ENCODE results near the gene HDAC4. TPM values are rescaled to one million over a fixed set of nuclear protein-coding genes. Genes with fewer than 3 reads are reported as not detected.

Gene HDAC4
- total and polyA plus RNA-seq, 2 donors from 2014 or later: 2.2 to 56.8 TPM

- Histone ChIP-seq H3K9me3 (ENCODE audit: control insufficient read depth in 2 of 3, insufficient read depth in 1 of 3, low read length in 3 of 3) (no peaks in the 10 kb centered on the region), H3K9ac (ENCODE audit: low read length in 3 of 3) (no peak overlapping the region), H3K4me1 (ENCODE audit: control insufficient read depth in 2 of 3, insufficient read depth in 2 of 3, low read depth in 1 of 3, low read length in 3 of 3) (peaks cover 0 to 11% (median 0%) of the 10 kb centered on the region in 3 donors), H3K27me3 (ENCODE audit: control insufficient read depth, insufficient read depth, low read length) (no peaks in the 10 kb centered on the region), H3K36me3 (ENCODE audit: control insufficient read depth in 2 of 3, insufficient read depth in 3 of 3, low read length in 3 of 3) (no peaks in the 10 kb centered on the region), H3K27ac (ENCODE audit: low read depth in 2 of 2, low read length in 2 of 2) (no peak overlapping the region), H3K4me3 (ENCODE audit: low read length in 3 of 3) (no peak overlapping the region)
- FAIRE-seq (no peak), DNase-seq (peak in 1 of 5 donors; percentile 29)
- intact Hi-C loops (cut with DNase I): no loop called here
- TF ChIP-seq, protein P1, sequence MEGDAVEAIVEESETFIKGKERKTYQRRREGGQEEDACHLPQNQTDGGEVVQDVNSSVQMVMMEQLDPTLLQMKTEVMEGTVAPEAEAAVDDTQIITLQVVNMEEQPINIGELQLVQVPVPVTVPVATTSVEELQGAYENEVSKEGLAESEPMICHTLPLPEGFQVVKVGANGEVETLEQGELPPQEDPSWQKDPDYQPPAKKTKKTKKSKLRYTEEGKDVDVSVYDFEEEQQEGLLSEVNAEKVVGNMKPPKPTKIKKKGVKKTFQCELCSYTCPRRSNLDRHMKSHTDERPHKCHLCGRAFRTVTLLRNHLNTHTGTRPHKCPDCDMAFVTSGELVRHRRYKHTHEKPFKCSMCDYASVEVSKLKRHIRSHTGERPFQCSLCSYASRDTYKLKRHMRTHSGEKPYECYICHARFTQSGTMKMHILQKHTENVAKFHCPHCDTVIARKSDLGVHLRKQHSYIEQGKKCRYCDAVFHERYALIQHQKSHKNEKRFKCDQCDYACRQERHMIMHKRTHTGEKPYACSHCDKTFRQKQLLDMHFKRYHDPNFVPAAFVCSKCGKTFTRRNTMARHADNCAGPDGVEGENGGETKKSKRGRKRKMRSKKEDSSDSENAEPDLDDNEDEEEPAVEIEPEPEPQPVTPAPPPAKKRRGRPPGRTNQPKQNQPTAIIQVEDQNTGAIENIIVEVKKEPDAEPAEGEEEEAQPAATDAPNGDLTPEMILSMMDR (IDR thresholded peaks at IDR 0.05; ENCODE audit: borderline replicate concordance, extremely low read depth, insufficient read depth): no peak
These were observed 121.1 kb downstream of the HDAC4 start for GRCh38 chr2:239279508-239280295.

GRCh38 chr2:239278941-239279365, 121.9 kb downstream of the HDAC4 start:
- H3K27ac ChIP-seq (ENCODE audit: low read depth in 2 of 2, low read length in 2 of 2): no peak overlapping the region
- TF ChIP-seq, protein P1 (IDR thresholded peaks at IDR 0.05; ENCODE audit: borderline replicate concordance, extremely low read depth, insufficient read depth): no peak
- intact Hi-C loops (cut with DNase I): no loop called here
- no peak overlapping the region for H3K9ac ChIP-seq (ENCODE audit: low read length in 3 of 3)
- DNase-seq (peak in 1 of 5 donors; percentile 13), FAIRE-seq (no peak)
- no peaks in the 10 kb centered on the region for H3K36me3 ChIP-seq (ENCODE audit: control insufficient read depth in 2 of 3, insufficient read depth in 3 of 3, low read length in 3 of 3)
- no peak overlapping the region for H3K4me3 ChIP-seq (ENCODE audit: low read length in 3 of 3)
- H3K9me3 ChIP-seq (ENCODE audit: control insufficient read depth in 2 of 3, insufficient read depth in 1 of 3, low read length in 3 of 3): no peaks in the 10 kb centered on the region
- H3K4me1 ChIP-seq (ENCODE audit: control insufficient read depth in 2 of 3, insufficient read depth in 2 of 3, low read depth in 1 of 3, low read length in 3 of 3): peaks cover 0 to 9% (median 0%) of the 10 kb centered on the region in 3 donors
- no peaks in the 10 kb centered on the region for H3K27me3 ChIP-seq (ENCODE audit: control insufficient read depth, insufficient read depth, low read length)

GRCh38 chr2:239278361-239278760, 122.5 kb downstream of the HDAC4 start:
- Histone ChIP-seq H3K4me3 (ENCODE audit: low read length in 3 of 3) (no peak overlapping the region), H3K36me3 (ENCODE audit: control insufficient read depth in 2 of 3, insufficient read depth in 3 of 3, low read length in 3 of 3) (no peaks in the 10 kb centered on the region), H3K9ac (ENCODE audit: low read length in 3 of 3) (no peak overlapping the region), H3K27ac (ENCODE audit: low read depth in 2 of 2, low read length in 2 of 2) (no peak overlapping the region), H3K4me1 (ENCODE audit: control insufficient read depth in 2 of 3, insufficient read depth in 2 of 3, low read depth in 1 of 3, low read length in 3 of 3) (peaks cover 0 to 9% (median 0%) of the 10 kb centered on the region in 3 donors), H3K27me3 (ENCODE audit: control insufficient read depth, insufficient read depth, low read length) (no peaks in the 10 kb centered on the region), H3K9me3 (ENCODE audit: control insufficient read depth in 2 of 3, insufficient read depth in 1 of 3, low read length in 3 of 3) (no peaks in the 10 kb centered on the region)
- intact Hi-C loops (cut with DNase I): no loop called here
- no peak for FAIRE-seq
- peak in 1 of 5 donors; percentile 9 for DNase-seq
- TF ChIP-seq, protein P1 (IDR thresholded peaks at IDR 0.05; ENCODE audit: borderline replicate concordance, extremely low read depth, insufficient read depth): no peak
